Esophagus muscularis mucosa (tissue), 4 donors: Measurements from ENCODE around the gene FCRLA. TPM values are rescaled to one million over a fixed set of nuclear protein-coding genes. Genes with fewer than 3 reads are reported as not detected.
"Not testable (repeated sequence)": the region's sequence is repeated elsewhere in the genome, so short reads cannot be mapped to it uniquely, and the experiment has no call there.

Experiments
- DNase-seq: peaks from one replicate; pipeline ENCODE4 v3.0.0-alpha.2; 2017; ENCODE audit errors: extremely low spot score
- H3K27ac ChIP-seq, 4 donors: fragments of 200-600 bp; sonication (generic); replicated peaks in 1 of 4; 1 replicate in 3 of 4; 2 replicates in 1 of 4; pipeline ENCODE4 v1.5.1; 2016 to 2019; ENCODE audit warnings: mild to moderate bottlenecking in 1 of 4
- H3K27me3 ChIP-seq, 4 donors: fragments of 200-600 bp; sonication (generic); one replicate each; pipeline versions ENCODE4 v1.5.1 to v1.6.0; 2016 to 2019
- H3K36me3 ChIP-seq, 4 donors: fragments of 200-600 bp; sonication (generic); one replicate each; pipeline ENCODE4 v1.5.1; 2016 to 2019
- H3K4me1 ChIP-seq, 4 donors: fragments of 200-600 bp; sonication (generic); one replicate each; pipeline ENCODE4 v1.5.1; 2016 to 2019
- H3K4me3 ChIP-seq, 4 donors: fragments of 200-600 bp; sonication (generic); 1 replicate in 2 of 4; 2 replicates in 2 of 4; pipeline ENCODE4 v1.5.1; 2016 to 2019; ENCODE audit warnings: mild to moderate bottlenecking in 4 of 4, moderate library complexity in 1 of 4
- H3K9me3 ChIP-seq, 4 donors: fragments of 200-600 bp; sonication (generic); 1 replicate in 3 of 4; 2 replicates in 1 of 4; pipeline ENCODE4 v1.5.1; 2016 to 2019
- CTCF ChIP-seq, 3 experiments: fragments of 200-600 bp in 2 of 3; fragments of 450-650 bp in 1 of 3; sonication (generic) in 2 of 3; IDR thresholded peaks; one replicate each; pipeline ENCODE4 v1.5.1; 2017 to 2019; ENCODE audit warnings: antibody characterized with exemption in 3 of 3, mild to moderate bottlenecking in 2 of 3, moderate library complexity in 1 of 3
- EP300 ChIP-seq: sonication (generic); formaldehyde crosslinking; IDR thresholded peaks from one replicate; pipeline ENCODE4 v1.6.1; 2017; ENCODE audit warnings: antibody characterized with exemption
- POLR2A ChIP-seq: fragments of 450-650 bp; IDR thresholded peaks from one replicate; pipeline ENCODE4 v1.6.1; 2017; ENCODE audit warnings: antibody characterized with exemption, moderate library complexity, mild to moderate bottlenecking, low read depth
- POLR2AphosphoS5 ChIP-seq, 2 donors: sonication (generic); formaldehyde crosslinking; IDR thresholded peaks; one replicate each; pipeline ENCODE4 v1.6.1; 2017; ENCODE audit warnings: antibody characterized with exemption in 2 of 2
- WGBS: methylation state at CpG from one replicate; pipeline ENCODE4 v1.1.5; 2018; 5-methylcytosine and 5-hydroxymethylcytosine counted together
- intact Hi-C: fragments of 100-400 bp; cut with DNase I; formaldehyde crosslinking; loops from one replicate; pipeline ENCODE4 v1.15.1; 2023
- total RNA-seq, 4 donors: library from RNA; depleted of rRNA; stranded (reverse); fragments of >200 nt; gene quantifications; one replicate each; pipeline versions ENCODE4 v1.1.0 to v1.2.1, GENCODE V29; 2016

FCRLA gene
- total RNA-seq, 4 donors from 2014 or later = 0.33 to 0.75 TPM; not detected in 2

GRCh38 chr1:161721738-161722343 lies 14.8 kb downstream of the FCRLA start:
- Histone ChIP-seq H3K4me3 (no peak overlapping the region), H3K27me3 (peaks cover 0 to 16% (median 2%) of the 10 kb centered on the region in 4 donors), H3K27ac (no peak overlapping the region), H3K4me1 (peaks cover 5 to 14% (median 13%) of the 10 kb centered on the region in 4 donors), H3K36me3 (no peaks in the 10 kb centered on the region), H3K9me3 (no peaks in the 10 kb centered on the region)
- 64% methylated on average over 8 of the region's 8 CpGs for WGBS
- intact Hi-C loops = no loop called here
- DNase-seq = no peak
- TF ChIP-seq POLR2A (no peak), EP300 (no peak), CTCF (IDR thresholded peaks at IDR 0.05) (no peak), POLR2AphosphoS5 (IDR thresholded peaks at IDR 0.05) (no peak)

GRCh38 chr1:161722406-161722805 lies 15.4 kb downstream of the FCRLA start:
- no peak for TF ChIP-seq EP300
- TF ChIP-seq POLR2A = no peak
- no peak for TF ChIP-seq CTCF (IDR thresholded peaks at IDR 0.05)

GRCh38 chr1:161723459-161724141 lies 16.6 kb downstream of the FCRLA start:
- TF ChIP-seq EP300 (no peak), CTCF (IDR thresholded peaks at IDR 0.05) (no peak), POLR2AphosphoS5 (IDR thresholded peaks at IDR 0.05) (no peak), POLR2A (no peak)
- WGBS = 88% methylated on average over 8 of the region's 8 CpGs
- intact Hi-C loops = no loop called here
- no peak for DNase-seq
- peaks cover 0 to 16% (median 2%) of the 10 kb centered on the region in 4 donors for H3K27me3 ChIP-seq
- no peaks in the 10 kb centered on the region for H3K9me3 ChIP-seq
- no peaks in the 10 kb centered on the region for H3K36me3 ChIP-seq
- no peak overlapping the region for H3K27ac ChIP-seq
- H3K4me3 ChIP-seq = no peak overlapping the region
- peaks cover 5 to 24% (median 21%) of the 10 kb centered on the region in 4 donors for H3K4me1 ChIP-seq

More at GRCh38 chr1:161722406-161722805, 15.4 kb downstream of the FCRLA start:
- Histone ChIP-seq H3K4me3 (no peak overlapping the region), H3K4me1 (peaks cover 5 to 19% (median 17%) of the 10 kb centered on the region in 4 donors), H3K27ac (no peak overlapping the region), H3K36me3 (no peaks in the 10 kb centered on the region), H3K9me3 (no peaks in the 10 kb centered on the region), H3K27me3 (peaks cover 0 to 16% (median 2%) of the 10 kb centered on the region in 4 donors)
- intact Hi-C loops = no loop called here
- WGBS = 100% methylated on average over 1 of the region's 1 CpG
- no peak for DNase-seq

GRCh38 chr1:161725258-161725907 lies 18.4 kb downstream of the FCRLA start:
- Histone ChIP-seq H3K4me1 (peaks cover 5 to 24% (median 21%) of the 10 kb centered on the region in 4 donors), H3K4me3 (peak overlapping the region; percentile 68 to 80 (median 74)), H3K27ac (peak overlapping the region in 3 of 4 donors; percentile 74 to 83 (median 81))
- H3K36me3 ChIP-seq, H3K27me3 ChIP-seq, H3K9me3 ChIP-seq, DNase-seq, intact Hi-C loops: not testable (repeated sequence)
- WGBS = 48% methylated on average over 22 of the region's 22 CpGs

- Histone ChIP-seq H3K4me3 (peak overlapping the region; percentile 68 to 80 (median 74)), H3K27ac (peak overlapping the region; percentile 74 to 83 (median 79)), H3K27me3 (peaks cover 0 to 7% (median 2%) of the 10 kb centered on the region in 4 donors), H3K4me1 (peaks cover 5 to 24% (median 21%) of the 10 kb centered on the region in 4 donors), H3K36me3 (no peaks in the 10 kb centered on the region), H3K9me3 (no peaks in the 10 kb centered on the region)
- no peak for TF ChIP-seq POLR2AphosphoS5 (IDR thresholded peaks at IDR 0.05)
- no peak for TF ChIP-seq POLR2A
- peak in 2 of 3 experiments; percentile 10 to 47 for TF ChIP-seq CTCF (IDR thresholded peaks at IDR 0.05)
- intact Hi-C loops = no loop called here
- no peak for DNase-seq
- WGBS = 1% methylated on average over 18 of the region's 34 CpGs
These were observed 19.0 kb downstream of the FCRLA start for GRCh38 chr1:161725908-161726472.
